GM18858 (cell line): ENCODE data around the gene CERS3.
A peak's percentile ranks its signal among the peaks of the same experiment; 100 is the strongest.
"Not testable (repeated sequence)": the region's sequence is repeated elsewhere in the genome, so short reads cannot be mapped to it uniquely, and the experiment has no call there.

Source experiments
- ATAC-seq: cut with Tn5 transposase; IDR thresholded peaks from one replicate; pipeline ENCODE4 v1.9.1; 2021; ENCODE audit not compliant: unreplicated experiment

Gene CERS3

DNA sequence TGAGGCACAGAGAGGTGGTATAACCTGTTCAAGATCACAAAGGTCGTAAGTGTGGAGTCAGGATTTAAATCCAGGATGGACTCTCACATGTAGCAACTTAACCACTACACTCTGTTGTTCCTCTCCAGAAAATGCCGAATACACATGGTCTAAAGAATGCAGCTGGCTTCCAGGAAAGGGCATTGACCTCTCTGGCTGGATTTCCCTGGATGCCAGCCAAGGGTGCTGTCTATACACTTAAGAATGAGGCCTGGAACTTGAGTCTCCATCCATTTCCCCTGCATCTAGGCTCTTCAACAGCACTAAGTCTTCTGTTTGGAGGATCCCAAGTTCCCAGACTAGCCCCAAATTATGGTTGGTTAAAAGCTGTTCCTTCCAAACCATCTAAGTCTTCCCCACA is 60.5 kb downstream of the CERS3 start:
- no peak for ATAC-seq

- no peak for ATAC-seq
Observed at GRCh38 chr15:100466073-100466472, 62.7 kb downstream of the CERS3 start.

DNA sequence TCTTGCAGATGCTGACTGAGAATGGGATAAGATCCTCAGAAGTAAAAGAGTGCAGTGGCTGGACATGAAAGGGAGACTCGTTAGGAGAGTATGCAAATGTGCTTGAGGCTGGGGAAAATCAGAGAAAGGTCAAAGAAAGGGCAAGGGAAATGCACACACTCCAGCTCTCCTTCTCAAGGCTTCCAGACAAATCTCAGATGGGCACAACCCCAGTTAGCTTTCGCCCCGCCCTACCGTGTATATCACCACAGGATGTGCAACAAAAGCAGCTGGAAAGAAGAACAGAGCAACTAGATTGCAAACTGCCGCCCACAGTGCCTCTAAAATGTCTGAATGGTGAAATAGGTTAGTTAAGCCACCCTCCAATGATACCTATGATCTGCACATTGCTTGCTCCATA is 63.9 kb downstream of the CERS3 start:
- ATAC-seq = no peak

DNA sequence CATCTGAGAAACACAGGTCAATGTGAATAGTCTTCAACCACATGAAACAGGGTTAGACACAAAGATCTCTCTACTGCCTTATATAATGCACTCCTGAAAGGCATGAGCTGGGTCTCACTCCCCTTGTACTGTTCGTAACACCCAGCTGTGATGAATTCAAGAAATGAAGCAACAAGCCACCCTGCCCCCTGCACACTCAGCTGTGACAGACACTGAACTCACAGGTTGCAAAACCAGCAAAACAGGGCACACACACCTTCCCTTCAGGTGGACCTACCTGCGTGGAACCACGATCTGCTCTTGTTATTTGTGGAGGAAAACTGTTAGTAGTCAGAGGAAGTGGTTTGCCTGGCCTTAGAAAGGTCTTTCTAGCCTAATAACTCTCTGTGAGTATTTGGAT is 64.5 kb downstream of the CERS3 start:
- no peak for ATAC-seq

GRCh38 chr15:100463515-100463914 is 65.2 kb downstream of the CERS3 start:
- ATAC-seq = no peak

GRCh38 chr15:100461049-100461448 is 67.7 kb downstream of the CERS3 start:
- ATAC-seq = no peak

DNA sequence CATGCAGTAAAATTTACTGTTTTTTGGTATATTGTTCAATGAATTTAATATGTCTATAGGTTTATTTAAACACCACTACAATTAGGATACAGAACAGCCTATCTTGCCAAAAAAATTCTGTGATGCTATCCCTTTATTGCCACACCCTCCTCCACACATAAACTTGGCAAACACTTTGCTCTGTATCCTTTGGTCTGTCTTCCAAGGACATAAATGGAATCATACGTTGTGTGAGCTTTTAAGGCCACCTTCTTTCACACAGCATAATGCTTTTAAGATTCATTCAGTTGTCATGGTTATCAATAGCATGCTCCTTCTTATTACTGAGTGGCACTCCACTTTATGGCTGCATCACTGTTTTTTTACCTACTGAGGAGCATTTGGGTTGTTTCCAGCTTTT is 71.5 kb downstream of the CERS3 start:
- no peak for ATAC-seq

GRCh38 chr15:100454148-100454547 is 74.6 kb downstream of the CERS3 start:
- ATAC-seq = no peak

DNA sequence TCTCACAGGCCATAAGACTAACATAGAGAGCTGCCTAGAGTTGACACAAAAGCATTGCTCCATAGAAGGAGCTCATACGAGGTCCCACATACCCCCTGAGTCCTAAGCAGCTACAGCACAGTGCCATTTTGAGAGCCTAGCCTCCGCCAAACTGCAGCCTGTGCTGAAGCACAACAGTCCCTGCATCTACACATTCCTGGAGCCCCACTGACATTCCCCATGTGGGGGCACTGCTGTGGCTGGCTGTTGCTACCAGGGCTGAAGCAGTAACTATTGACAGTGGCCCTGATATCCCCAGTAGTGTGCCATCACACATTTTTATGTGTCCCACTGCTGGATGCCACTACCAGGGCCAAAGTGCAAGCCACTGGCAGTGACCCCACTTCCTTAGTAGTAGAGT is 80.3 kb downstream of the CERS3 start:
- ATAC-seq = no peak

GRCh38 chr15:100441063-100441462 is 87.7 kb downstream of the CERS3 start:
- ATAC-seq = not testable (repeated sequence)

DNA sequence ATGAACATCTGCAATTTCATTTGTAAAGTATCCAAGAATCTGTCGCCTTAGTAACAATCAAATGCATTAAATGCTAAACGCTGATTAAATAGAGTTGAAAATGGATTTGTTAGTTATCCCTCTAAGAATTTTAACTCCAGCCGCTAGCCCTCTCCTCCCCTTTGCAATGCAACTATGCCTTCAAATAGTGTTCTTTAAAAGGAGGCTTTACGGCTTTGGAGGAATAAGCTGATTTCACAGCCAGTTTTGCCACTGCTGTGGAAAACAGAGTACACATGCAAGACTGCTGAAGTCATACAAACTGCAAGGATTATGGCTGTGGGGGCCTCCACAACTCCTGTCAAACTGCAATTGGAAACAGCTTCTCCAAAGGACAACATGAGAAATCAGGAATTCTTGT is 89.2 kb downstream of the CERS3 start:
- ATAC-seq = no peak

- ATAC-seq = peak; percentile 97
Observed at GRCh38 chr15:100438570-100438969, 90.2 kb downstream of the CERS3 start.

DNA sequence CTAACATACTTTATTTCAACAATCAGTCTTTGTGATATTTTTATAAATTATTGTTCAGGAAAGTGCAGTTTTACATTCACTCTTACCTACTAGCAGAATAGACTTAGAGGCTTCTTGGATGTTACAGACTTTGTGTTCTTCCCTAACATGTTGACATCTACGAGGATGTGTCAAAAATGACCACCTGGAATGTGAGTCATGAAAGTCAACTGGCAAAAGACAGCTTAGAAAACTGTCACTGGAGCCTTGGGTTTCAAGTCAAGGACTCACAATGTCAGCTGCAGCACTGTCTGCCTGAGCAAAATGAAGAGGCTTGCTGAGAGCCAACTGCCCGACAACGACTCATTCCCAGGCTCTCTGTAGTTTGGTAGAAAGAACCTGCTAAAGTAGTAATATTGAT is 91.5 kb downstream of the CERS3 start:
- no peak for ATAC-seq

- no peak for ATAC-seq
Observed at GRCh38 chr15:100434561-100434960, 94.2 kb downstream of the CERS3 start.

- ATAC-seq = no peak
Observed at GRCh38 chr15:100434038-100434437, 94.7 kb downstream of the CERS3 start.

GRCh38 chr15:100433304-100433703 is 95.4 kb downstream of the CERS3 start:
- ATAC-seq = no peak

GRCh38 chr15:100430411-100430810 is 98.3 kb downstream of the CERS3 start:
- ATAC-seq = no peak

DNA sequence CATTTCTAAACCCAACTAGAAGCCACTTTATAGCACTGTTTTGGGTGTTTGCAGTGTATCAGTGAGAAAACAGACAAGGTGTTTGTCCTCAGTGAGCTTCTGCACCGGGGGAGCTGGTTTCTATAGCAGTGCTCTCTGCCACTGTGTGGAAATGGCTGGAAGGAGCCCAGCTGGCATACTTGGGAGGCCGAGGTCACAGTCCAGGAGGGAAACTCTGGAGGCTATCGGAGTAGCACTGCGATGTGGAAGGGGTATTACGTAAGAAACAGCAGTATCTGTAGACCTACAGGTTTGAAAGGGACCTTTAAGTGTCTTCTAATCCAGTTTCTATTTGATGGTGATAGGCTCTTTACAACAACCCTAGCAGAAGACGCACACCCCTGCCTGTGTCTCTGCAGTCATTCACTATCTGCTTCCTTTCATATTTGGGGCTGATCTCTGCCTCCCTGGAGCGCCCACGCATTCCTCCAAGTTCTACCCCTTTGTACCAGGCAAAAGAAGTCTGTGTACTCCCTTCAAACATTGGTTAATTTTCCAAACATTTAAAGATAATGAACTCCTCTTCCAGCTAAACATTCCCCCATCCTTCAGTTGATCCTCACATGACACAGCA is 99.5 kb downstream of the CERS3 start:
- ATAC-seq = no peak

DNA sequence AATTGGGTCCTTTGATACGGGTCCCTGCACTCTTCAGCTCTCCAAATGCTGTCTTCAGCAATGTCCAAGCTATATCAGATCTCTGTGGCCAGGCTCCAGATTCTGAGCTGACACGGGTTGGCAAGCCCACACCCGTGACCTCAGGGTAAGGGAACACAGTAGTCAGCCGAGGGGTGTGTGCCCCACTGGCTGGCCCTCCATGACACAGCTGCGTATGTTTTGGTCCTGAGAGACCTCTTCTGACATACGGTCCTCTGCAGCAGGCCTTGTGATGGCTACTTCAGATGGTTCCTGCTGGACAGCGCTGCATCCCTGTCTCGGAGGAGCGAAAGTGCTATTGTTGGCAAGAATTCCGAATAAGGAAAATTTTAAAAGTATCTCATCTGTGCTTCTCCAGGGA is 101.8 kb downstream of the CERS3 start:
- ATAC-seq = no peak

GRCh38 chr15:100405179-100405578 is 123.6 kb downstream of the CERS3 start:
- ATAC-seq = no peak

DNA sequence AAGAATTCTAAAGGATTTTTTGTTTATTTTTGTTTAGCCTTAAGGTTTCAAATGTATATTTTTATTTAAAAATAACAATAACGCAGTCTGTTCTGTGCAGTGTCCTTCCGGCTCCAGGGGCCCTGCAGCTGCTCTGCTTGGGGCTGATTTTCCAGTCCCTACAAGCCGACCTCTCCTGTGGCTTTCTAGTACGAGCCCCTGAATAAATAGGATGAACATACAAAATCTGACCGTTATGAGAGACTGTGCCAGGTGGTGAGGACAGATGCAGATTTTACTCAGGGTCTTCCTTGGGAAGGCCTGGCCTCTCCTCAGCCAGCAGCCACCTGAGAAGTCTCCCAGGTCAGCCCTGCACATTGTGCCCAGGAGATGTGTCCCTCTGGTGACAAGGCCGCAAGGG is 127.8 kb downstream of the CERS3 start:
- ATAC-seq = no peak

DNA sequence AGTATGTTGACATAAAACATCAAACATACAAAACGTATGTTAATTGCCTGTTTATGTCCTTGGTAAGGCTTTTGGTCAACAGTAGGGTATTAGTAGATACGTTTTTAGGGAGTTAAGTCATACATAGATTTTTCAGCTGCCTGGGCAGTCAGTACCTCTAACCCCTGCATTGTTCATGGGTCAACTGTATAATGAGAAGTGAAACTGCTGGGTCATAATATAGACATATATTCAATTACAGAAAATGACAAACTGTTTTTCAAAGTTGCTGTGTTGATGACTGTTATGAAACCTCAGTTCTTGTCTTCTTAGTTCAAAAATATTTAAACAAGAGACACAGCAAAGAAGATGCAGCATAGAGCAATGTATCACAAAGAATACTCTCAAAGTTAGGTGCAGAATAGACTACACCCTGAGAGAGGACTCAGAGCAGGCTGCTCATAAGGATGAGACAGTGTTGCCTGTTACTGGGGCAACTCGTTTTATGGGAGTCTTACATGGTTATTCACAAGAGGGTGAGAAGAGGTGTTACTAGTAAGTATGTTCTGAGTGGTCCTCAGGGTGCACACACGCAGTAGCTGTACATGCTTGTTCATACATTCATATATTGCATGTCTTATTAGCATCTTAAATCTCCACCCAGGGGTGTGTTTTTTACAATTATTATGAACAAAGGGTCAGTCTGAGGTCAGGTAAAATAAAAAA is 133.9 kb downstream of the CERS3 start:
- ATAC-seq = no peak

- ATAC-seq = no peak
Observed at GRCh38 chr15:100393008-100393407, 135.7 kb downstream of the CERS3 start.
